Ecto neural progenitor cell (in vitro differentiated cells): ENCODE results near the gene NR6A1.
"Not testable (repeated sequence)": the region's sequence is repeated elsewhere in the genome, so short reads cannot be mapped to it uniquely, and the experiment has no call there.

ENCODE experiments used
- DNase-seq: peaks from one replicate; pipeline ENCODE4 v3.0.0-alpha.2; 2018; ENCODE audit warnings: low spot score

The NR6A1 gene

DNA sequence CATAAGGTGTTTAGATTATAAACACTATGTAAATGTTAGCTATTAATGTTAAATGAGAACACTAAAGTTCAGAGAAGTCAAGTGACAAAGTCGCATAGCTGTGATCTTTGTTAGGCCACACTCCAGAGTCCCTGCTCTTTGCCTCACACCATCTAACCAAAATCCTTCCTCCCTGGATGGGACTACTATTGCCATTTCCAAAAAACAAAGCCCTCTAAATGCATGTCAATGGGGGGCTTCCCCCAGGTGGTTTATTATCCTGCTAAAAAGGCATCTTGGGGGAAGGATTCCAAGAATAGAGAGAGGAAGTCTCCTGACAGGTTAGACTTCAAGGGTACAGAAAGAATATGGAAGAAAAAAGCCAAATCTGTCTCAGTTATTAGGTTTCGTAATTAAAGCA is 10.4 kb downstream of the NR6A1 start:
- no peak for DNase-seq

DNA sequence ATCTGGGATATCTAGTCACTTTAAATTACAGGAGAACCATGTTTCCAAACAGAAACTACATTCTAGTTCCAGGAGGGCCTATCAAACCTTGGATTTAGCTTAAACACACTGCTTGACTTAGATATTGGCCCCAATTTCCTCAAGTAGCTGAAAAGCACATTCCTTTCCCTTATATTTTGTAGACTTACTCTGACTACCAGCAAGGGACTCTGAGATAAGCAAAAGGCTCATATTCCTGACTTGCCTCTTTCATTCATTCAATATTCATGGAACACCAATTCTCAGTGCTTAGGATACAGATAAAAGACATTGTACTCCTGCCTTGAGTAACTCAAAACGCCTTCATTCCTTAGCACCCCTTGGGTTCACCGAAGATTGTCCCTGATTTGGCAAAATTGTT is 11.8 kb downstream of the NR6A1 start:
- DNase-seq, result no peak

- DNase-seq, result no peak
These were observed 12.4 kb downstream of the NR6A1 start for GRCh38 chr9:124758691-124759090.

DNA sequence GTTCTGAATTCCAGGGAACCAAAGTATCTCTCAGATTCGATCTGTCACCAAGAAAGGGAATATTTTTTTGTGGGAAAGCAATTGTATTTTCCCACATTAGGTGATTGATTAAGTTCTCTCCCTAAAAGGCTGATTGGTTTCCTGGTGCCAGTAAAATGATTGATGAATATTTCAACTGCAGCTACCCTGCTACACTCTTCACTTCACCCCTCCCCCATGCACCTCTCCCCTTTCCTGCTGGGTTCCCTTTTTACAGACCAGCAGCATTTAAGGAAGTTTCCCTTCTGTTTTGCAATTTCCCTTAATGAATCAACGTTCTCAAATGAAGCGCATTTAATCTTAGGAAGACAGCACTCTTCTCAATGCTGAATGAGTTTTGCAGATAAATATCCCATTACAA is 13.1 kb downstream of the NR6A1 start:
- no peak for DNase-seq

- DNase-seq, result no peak
These were observed 13.5 kb downstream of the NR6A1 start for GRCh38 chr9:124757616-124758015.

DNA sequence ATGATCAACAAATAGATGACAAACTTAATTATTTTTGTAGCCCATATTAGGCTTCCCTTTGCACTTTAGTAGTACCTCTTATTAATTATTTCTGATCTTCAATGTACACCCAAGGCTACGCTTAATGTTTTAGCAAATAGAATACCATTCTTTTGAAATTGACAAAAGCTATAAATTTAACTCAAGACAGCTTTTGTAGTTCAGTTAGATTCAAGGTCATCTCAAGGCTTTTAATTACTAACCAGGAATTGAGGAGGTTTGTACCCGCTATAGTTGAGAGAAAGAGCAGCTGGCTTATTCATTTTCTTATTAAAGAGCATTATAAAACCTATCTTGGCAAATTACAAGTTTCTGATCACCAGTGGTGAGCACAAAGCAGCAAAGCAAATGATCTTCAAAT is 15.1 kb downstream of the NR6A1 start:
- DNase-seq, result no peak

DNA sequence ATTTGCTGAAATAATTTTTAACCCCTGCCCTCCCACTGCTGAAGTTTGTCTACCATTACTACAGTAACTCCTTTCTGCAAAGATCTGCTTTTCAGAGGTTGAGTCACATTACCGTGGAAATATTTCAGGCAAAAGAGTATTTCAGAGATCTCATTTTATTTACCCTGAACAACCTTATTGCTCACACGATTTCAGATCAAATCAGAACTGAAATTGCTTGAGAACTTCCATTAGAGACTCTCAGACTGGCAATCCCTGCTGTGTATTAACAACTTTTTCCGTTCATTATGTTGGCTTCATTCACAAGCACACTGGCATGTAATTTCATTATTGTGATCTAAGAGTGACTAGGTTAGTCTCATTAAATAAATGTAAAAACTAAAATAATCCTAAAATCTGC is 16.1 kb downstream of the NR6A1 start:
- DNase-seq, result no peak

DNA sequence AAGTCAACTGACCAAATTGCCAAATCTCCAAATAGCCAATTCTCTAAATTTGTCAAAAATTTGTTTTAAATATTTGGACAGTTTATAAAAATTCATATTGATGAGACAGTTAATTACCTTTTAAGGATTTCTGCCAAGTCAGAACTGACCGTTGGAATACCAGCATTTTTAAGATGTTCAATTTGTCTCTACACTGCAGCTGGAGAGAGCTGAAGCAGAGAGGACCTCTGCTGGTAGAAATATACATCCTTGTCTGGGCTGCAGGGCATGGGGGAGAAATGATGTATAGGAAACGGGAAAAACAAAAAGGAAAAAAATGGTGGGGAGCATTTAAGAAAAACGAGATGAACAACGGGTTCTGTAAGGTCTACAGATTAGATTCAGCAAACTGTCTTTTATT is 16.8 kb downstream of the NR6A1 start:
- DNase-seq, result no peak

DNA sequence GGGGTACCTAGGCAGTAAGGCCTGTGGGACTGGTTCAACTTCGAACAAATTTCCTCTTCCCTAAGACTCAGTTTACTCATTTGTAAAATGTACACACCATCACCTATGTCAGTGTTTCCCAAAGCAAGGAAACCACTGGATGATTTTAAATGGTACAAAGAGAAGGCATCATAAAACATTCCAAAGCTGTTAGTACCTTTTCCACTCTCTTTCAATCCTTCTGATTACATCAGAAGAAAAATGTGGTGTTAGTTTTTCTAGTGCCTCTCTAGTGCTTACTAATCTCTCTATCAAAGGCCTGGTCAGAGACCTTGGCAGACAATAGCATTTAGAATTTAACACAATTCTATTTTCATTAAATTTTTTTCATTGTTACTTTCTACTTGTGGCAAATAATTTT is 18.1 kb downstream of the NR6A1 start:
- DNase-seq, result no peak

- DNase-seq, result no peak
These were observed 21.3 kb downstream of the NR6A1 start for GRCh38 chr9:124749781-124750180.

- DNase-seq, result no peak
These were observed 21.8 kb downstream of the NR6A1 start for GRCh38 chr9:124749284-124749683.

GRCh38 chr9:124747065-124747464 is 24.0 kb downstream of the NR6A1 start:
- no peak for DNase-seq

DNA sequence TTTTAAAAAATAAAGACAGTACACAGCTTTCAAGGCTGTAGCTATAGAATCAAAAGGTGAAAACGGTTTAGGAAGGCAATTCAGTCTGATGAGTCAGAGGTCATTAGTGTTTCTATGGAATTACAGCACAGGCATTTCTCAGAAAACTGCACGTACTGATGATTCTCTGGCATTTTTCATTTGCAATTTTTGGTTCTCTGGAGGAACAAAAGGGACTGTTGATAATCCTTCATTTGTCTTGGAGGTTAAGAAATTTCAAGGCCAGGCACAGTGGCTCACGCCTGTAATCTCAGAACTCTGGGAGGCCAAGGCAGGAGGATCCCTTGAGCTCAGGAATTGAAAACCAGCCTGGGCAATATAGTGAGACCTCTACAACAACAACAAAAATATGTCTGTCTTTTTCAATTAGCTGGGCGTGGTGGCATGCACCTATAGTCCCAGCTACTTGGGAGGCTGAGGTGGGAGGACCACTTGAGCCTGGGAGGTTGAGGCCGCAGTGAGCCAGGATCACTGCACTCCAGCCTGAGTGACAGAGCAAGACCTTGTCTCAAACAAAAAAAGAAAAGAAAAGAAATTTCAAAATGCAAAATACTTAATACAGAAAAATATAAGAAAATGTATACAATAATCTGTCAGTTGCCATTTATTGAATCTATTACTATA is 27.3 kb downstream of the NR6A1 start:
- no peak for DNase-seq

- DNase-seq, result no peak
These were observed 28.2 kb downstream of the NR6A1 start for GRCh38 chr9:124742940-124743339.

DNA sequence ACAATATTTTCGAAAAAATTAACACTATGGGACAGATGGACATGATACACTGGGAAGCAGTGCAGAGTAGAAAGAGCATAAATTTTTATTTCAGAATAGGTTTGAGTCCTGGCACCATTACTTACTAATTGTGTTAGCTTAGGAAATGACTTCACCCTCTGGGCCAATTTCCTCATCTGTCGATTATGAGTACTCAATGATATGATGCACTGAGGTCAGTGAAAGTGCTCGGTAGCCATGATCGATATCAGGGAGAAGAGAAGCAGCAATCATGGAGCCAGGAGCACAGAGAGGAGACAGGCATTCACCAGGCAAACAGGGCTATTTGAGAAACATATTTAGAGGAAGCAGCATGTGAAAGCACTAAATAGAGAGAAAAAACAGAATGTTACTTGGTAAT is 29.4 kb downstream of the NR6A1 start:
- DNase-seq, result no peak

DNA sequence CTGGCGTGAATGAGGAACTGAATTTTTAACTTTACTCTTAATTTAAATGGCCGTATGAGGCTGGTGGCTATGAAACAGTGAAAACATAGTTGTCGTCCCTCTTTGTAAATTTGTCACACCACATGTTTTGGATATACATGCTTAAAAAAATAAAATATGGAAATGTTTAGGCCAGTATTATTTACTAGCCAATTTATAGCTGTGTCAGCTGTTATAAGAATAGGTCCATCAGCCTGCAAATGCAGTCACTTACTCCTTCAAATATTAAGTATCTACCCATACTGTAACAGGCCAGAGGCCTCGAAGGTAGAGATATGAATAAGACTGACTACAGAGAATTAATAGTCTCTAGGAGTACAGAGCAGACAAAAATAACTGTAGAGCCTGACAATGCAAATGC is 30.0 kb downstream of the NR6A1 start:
- no peak for DNase-seq

GRCh38 chr9:124739360-124739759 is 31.8 kb downstream of the NR6A1 start:
- no peak for DNase-seq

- DNase-seq, result not testable (repeated sequence)
These were observed 33.0 kb downstream of the NR6A1 start for GRCh38 chr9:124738075-124738474.

DNA sequence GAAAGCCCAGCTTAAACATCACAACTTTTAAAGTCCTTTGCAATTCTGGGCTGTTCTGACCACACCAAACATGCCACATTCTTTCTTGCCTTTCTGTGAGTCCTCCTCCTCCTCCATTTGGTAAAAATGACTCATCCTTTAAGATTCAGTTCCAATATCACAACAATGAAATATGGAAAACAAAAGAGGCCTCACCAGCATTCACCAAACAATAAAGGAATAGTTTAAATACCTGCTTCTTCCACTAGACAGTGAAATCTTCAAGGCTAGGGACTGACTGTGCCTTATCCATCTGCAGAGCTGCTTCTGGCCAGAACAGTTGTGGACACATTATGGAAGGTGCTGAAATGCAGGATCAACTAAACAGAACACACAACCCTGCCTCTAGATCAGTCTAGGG is 36.0 kb downstream of the NR6A1 start:
- no peak for DNase-seq

DNA sequence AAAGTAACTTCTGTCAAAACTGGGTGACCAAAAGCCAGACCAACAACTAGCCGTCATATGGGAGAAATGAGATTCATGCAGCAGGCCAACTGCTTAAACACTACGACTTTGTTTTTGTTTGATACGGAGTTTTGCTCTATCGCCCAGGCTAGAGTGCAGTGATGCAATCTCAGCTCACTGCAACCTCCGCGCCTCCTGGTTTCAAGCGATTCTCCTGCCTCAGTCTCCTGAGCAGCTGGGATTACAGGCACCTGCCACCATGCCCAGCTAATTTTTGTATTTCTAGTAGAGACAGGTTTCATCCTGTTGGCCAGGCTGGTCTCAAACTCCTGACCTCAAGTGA is 36.4 kb downstream of the NR6A1 start:
- DNase-seq, result not testable (repeated sequence)

DNA sequence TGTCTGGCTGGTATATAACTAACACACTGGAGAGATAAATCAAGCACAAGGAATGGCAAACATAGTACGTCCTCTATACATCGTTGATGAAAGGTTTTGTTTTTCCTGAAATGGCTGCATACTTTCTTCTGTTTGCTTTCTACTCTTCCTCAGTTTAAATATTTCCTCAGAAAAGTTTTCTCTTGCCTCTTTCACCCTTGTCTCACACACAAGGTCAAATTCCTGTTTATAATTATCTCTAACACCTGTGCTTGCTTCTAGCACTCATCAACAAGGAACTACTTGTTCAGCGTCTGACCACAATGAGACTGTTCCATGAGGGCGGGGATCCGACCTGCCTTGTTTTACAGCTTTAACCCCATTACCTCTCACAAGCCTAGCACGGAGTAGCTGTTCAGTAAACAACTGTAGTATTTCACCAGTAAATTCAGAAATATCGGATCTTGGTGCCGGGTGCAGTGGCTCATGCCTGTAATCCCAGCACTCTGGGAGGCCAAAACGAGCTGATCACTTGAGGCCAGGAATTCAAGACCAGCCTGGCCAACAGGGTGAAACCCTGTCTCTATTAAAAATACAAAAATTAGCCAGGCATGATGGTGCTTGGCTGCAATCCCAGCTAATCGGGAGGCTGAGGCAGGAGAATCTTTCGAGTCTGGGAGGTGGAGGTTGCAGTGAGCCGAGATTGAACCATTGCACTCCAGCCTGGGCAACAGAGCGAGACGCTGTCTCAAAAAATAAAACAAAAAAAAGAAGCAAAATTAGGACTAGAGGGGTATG is 37.0 kb downstream of the NR6A1 start:
- DNase-seq, result no peak

- DNase-seq, result no peak
These were observed 40.3 kb downstream of the NR6A1 start for GRCh38 chr9:124730772-124731171.

DNA sequence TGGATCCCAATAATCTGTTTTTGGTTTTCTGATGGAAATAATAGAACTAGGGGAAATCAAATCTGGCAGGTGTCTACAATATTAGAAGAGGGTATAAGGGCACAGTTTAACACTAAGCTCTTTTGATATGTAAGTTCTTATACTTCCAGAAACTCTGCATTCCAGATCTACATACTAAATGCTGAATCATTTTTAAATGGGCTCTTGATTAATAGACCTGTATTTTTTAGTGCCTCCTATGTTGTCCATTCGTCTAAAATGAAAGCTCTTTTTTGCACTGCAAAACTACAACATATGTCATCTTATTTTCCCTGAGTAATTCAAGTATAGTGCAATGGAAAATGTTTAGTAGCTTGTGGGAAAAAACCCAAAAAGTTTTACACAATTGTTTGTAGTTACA is 44.2 kb downstream of the NR6A1 start:
- DNase-seq, result no peak

DNA sequence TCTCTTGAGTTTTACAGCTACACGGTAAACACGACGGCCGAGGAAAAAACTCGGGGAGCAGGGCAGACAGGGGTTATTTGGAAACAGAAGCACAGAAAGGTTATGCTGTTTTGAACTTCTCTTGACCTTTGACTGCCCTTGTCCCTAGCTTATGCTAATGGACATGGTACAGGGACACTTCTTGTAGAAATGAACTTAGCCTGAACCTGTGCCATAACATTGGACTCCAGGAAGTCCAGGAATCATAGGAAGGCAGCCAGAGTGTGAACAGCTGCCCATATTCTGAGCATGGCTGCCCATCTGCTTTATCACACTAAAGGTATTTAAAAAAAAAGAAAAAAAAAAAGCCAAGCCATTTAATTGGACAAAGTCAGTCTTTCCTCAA is 46.1 kb downstream of the NR6A1 start:
- DNase-seq, result no peak
